ENCODE measurements around the gene SENP3. TPM values are rescaled to one million over a fixed set of nuclear protein-coding genes. Genes with fewer than 3 reads are reported as not detected.

Gene SENP3
- total RNA-seq, 4 donors from 2014 or later, result 40.2 to 53.5 (median 51.6) TPM

DNA sequence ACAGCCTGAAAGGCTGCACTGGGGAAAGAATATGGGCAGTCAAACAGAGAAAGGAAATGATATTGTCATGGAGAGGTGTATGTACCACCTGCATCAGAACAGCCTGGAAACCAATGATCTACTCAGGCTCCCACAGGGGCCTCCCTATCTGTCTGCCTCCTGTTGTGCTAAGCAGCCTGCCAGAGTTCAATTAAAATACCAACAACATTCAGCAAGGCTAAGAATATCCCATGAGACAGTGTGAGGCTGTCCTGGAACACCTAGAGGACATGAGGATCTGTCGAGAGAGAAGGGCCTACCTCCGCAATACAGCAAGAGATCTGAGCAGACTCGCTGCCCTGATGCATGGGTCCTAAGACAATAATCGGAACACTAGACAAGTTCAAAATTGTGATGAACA is 44.6 kb downstream of the SENP3 start:
- Histone ChIP-seq H3K4me3 (no peak overlapping the region), H3K27me3 (no peaks in the 10 kb centered on the region), H3K9me3 (no peaks in the 10 kb centered on the region), H3K36me3 (peaks cover 56% of the 10 kb centered on the region), H3K4me1 (peaks cover 16% of the 10 kb centered on the region), H3K27ac (no peak overlapping the region)
- WGBS, result 95% methylated on average over 4 of the region's 4 CpGs
- no peak for DNase-seq (ENCODE audit: low spot score in 2 of 2)
- TF ChIP-seq, protein P1, sequence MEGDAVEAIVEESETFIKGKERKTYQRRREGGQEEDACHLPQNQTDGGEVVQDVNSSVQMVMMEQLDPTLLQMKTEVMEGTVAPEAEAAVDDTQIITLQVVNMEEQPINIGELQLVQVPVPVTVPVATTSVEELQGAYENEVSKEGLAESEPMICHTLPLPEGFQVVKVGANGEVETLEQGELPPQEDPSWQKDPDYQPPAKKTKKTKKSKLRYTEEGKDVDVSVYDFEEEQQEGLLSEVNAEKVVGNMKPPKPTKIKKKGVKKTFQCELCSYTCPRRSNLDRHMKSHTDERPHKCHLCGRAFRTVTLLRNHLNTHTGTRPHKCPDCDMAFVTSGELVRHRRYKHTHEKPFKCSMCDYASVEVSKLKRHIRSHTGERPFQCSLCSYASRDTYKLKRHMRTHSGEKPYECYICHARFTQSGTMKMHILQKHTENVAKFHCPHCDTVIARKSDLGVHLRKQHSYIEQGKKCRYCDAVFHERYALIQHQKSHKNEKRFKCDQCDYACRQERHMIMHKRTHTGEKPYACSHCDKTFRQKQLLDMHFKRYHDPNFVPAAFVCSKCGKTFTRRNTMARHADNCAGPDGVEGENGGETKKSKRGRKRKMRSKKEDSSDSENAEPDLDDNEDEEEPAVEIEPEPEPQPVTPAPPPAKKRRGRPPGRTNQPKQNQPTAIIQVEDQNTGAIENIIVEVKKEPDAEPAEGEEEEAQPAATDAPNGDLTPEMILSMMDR (IDR thresholded peaks at IDR 0.05), result no peak
- no peak for TF ChIP-seq POLR2AphosphoS5 (IDR thresholded peaks at IDR 0.05)
- no peak for TF ChIP-seq POLR2A (IDR thresholded peaks at IDR 0.05)
- TF ChIP-seq EP300 (IDR thresholded peaks at IDR 0.05), result no peak

DNA sequence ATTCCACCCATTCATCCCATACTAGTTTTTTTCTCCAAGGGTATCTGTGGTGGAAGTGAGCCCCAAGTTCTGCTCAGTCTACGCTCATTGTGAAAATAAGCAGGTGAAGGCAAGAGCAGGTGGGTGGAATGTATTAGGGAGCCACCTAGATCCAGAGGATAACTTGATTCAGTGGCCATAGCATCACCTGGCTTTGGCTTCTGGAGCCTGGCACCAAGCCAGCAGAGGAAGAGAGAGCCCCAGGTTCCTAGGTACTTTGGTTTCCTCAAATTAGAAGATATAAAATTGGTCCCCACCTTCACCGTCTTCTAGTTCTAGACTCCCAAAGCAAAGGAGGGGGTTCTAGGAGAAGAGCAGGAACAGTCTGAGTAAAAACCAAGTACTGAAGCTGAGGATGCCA is 48.9 kb downstream of the SENP3 start:
- Histone ChIP-seq H3K9me3 (no peaks in the 10 kb centered on the region), H3K27me3 (no peaks in the 10 kb centered on the region), H3K4me3 (no peak overlapping the region), H3K27ac (no peak overlapping the region), H3K4me1 (peaks cover 49% of the 10 kb centered on the region), H3K36me3 (peaks cover 14% of the 10 kb centered on the region)
- WGBS, result 88% methylated on average over 2 of the region's 2 CpGs
- DNase-seq (ENCODE audit: low spot score in 2 of 2), result no peak
- TF ChIP-seq POLR2A (IDR thresholded peaks at IDR 0.05), result no peak
- TF ChIP-seq EP300 (IDR thresholded peaks at IDR 0.05), result no peak
- TF ChIP-seq POLR2AphosphoS5 (IDR thresholded peaks at IDR 0.05), result no peak
- TF ChIP-seq, protein P1 (IDR thresholded peaks at IDR 0.05), result no peak

DNA sequence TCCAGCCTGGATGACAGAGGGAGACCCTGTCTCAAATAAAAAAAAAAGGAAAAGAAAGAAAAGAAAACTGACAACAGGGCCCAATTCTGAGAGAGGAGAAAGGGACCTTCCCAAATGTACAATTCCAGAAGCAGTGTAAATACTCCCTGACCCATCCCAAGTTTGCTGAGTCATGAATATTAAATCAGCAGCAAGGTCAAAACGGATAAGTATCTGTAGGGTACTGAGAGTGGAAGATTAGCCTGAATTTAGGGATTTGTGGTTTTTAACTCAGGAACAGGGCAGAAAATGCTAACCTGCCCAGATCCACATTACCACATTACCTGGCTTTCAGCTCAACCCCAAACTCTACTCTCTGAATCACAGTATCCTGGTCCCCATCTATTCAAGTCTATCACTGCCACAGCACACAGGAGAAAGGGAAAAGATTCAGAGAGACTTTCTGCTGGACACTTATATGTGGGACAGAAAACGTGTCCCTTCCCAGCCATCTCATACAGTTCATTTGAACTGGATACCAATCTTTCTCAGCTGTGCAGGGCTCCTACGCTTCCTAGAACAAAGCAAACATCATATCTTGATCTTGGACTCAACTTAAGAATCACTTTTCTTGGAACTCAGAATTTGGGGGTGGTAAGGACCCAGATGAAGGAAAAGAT is 50.0 kb downstream of the SENP3 start:
- 64% methylated on average over 3 of the region's 3 CpGs for WGBS
- Histone ChIP-seq H3K4me1 (peaks cover 49% of the 10 kb centered on the region), H3K4me3 (no peak overlapping the region), H3K27me3 (no peaks in the 10 kb centered on the region), H3K36me3 (peaks cover 11% of the 10 kb centered on the region), H3K9me3 (no peaks in the 10 kb centered on the region), H3K27ac (no peak overlapping the region)
- no peak for DNase-seq (ENCODE audit: low spot score in 2 of 2)
- TF ChIP-seq POLR2A (IDR thresholded peaks at IDR 0.05), result no peak
- TF ChIP-seq EP300 (IDR thresholded peaks at IDR 0.05), result no peak
- TF ChIP-seq, protein P1 (IDR thresholded peaks at IDR 0.05), result no peak
- TF ChIP-seq POLR2AphosphoS5 (IDR thresholded peaks at IDR 0.05), result no peak

DNA sequence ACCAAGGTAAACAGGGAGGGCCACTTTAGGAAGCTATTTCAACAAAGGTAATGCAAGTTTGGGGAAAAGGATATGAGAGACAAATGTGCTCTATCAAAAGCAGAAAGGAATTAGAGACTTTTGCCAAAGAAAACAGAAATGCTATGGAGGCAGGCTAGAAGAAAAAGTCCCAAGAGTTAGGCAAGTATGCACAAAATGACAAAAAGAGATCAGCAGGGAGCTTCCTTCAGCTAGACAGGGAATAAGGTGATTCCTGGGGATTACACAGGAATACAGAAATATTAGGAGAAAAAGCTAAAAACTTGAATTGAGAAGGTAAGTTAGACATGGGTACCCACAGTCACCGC is 50.5 kb downstream of the SENP3 start:
- H3K27ac ChIP-seq, result no peak overlapping the region
- TF ChIP-seq EP300 (IDR thresholded peaks at IDR 0.05) (no peak), POLR2A (IDR thresholded peaks at IDR 0.05) (no peak), POLR2AphosphoS5 (IDR thresholded peaks at IDR 0.05) (no peak)
- TF ChIP-seq, protein P1 (IDR thresholded peaks at IDR 0.05), result no peak
- H3K27me3 ChIP-seq, result no peaks in the 10 kb centered on the region
- no peak for DNase-seq (ENCODE audit: low spot score in 2 of 2)
- H3K4me1 ChIP-seq, result peaks cover 49% of the 10 kb centered on the region
- H3K36me3 ChIP-seq, result peaks cover 11% of the 10 kb centered on the region
- no peak overlapping the region for H3K4me3 ChIP-seq
- H3K9me3 ChIP-seq, result no peaks in the 10 kb centered on the region
- 97% methylated on average over 1 of the region's 1 CpG for WGBS

GRCh38 chr17:7613769-7614424 is 52.2 kb downstream of the SENP3 start:
- Histone ChIP-seq H3K9me3 (no peaks in the 10 kb centered on the region), H3K4me1 (peaks cover 49% of the 10 kb centered on the region), H3K36me3 (peaks cover 11% of the 10 kb centered on the region), H3K4me3 (peak overlapping the region; percentile 83), H3K27ac (peak overlapping the region; percentile 94), H3K27me3 (no peaks in the 10 kb centered on the region)
- TF ChIP-seq, protein P1 (IDR thresholded peaks at IDR 0.05), result no peak
- TF ChIP-seq EP300 (IDR thresholded peaks at IDR 0.05), result no peak
- TF ChIP-seq POLR2AphosphoS5 (IDR thresholded peaks at IDR 0.05), result no peak
- TF ChIP-seq POLR2A (IDR thresholded peaks at IDR 0.05), result no peak
- WGBS, result 5% methylated on average over 19 of the region's 20 CpGs
- DNase-seq (ENCODE audit: low spot score in 2 of 2), result no peak

All from suprapubic skin (tissue), 4 donors.